Right kidney (tissue), 1 donor: Measurements from ENCODE around the gene SHLD1.

ENCODE experiments used
- DNase-seq: peaks from one replicate; pipeline ENCODE4 v3.0.0-alpha.2; 2016

The SHLD1 gene

GRCh38 chr20:5895626-5896025, 145.4 kb downstream of the SHLD1 start:
- DNase-seq: no peak

GRCh38 chr20:5899444-5899843, 149.2 kb downstream of the SHLD1 start:
- no peak for DNase-seq

- DNase-seq: no peak
These were observed 150.7 kb downstream of the SHLD1 start for GRCh38 chr20:5900908-5901307.

- no peak for DNase-seq
These were observed 158.8 kb downstream of the SHLD1 start for GRCh38 chr20:5908981-5909380.

- DNase-seq: no peak
These were observed 160.0 kb downstream of the SHLD1 start for GRCh38 chr20:5910186-5910585.

- no peak for DNase-seq
These were observed 163.0 kb downstream of the SHLD1 start for GRCh38 chr20:5913166-5913565.
